Stimulated activated CD4-positive, alpha-beta T cell treated with anti-CD3 and anti-CD28 coated beads, Interleukin-15, amount 100 ng/mL, for 1 hour (primary cell): ENCODE data around the gene TCF12.

Source experiments
- DNase-seq, 2 donors: peaks; one replicate each; pipeline ENCODE4 v3.0.0-alpha.2; 2020; ENCODE audit warnings: low read depth in 1 of 2, low spot score in 1 of 2

TCF12 gene

DNA sequence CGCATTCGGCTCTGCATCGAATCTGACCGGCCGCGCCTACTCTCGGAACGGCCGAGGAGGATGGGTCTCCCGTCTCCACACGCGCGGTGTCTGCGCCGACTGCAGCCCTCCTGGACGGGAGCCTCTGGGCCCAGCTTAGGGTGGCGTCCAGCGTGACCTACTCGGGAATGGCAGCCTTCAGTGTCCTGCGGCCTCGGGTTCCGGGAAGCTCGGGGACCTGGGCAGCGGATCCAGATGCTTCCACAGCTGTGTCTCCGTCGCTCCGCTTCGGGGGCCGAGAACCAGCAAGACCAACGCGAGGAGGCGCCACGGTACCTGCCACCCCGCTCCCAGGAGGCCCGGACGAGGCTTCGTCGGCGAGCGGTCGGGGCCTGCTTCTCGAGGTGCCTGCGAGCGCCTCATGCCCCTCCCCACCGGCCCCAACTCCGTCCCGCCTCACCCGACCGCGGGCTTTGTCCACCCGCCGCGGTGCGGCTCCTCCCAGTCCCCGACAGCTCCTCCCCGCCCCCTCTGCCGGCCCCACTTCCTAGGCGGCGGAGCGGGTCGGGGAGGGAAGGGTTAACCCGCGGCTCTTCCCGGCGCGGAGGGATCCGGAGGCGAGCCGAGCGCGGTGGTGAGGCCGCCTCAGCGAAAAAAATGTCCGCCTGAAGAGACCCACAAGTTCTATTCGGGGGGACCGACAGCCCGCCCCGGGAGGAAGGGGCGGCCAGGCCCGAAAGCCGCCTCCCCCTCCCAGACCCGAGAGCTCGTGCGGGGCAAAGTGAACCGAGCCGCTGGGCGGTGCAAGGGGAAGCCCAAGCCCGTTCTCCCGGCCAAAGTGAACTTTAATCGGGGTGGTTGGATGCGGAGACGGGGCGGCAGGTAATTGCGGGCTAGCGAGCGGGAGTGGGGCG lies at the start of gene TCF12:
TSS of gene TCF12 (plus strand) at position 599 of the 893 bp plus-strand sequence. CDS start 1,270 bp downstream, outside the sequence.
- peak; percentile 78 to 88 for DNase-seq

DNA sequence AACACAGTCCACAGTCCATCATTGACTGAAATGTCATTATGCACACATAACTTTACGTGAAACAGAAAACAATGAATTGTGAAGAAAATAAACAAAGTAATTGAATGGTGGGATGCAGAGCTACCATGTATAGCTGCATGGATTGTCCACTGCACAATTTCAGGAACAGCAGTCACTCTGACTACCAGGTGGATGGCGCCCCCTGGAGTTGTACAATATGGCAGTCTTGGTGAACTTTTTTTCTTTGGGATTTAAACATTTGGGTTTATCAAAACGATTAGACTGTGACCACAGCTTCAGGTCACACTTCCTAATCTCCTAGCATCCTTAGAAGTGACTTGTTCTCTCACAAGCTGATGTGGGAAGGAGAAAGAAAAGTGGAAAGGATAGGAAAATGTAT lies 48.9 kb upstream of the TCF12 start:
- DNase-seq = no peak

DNA sequence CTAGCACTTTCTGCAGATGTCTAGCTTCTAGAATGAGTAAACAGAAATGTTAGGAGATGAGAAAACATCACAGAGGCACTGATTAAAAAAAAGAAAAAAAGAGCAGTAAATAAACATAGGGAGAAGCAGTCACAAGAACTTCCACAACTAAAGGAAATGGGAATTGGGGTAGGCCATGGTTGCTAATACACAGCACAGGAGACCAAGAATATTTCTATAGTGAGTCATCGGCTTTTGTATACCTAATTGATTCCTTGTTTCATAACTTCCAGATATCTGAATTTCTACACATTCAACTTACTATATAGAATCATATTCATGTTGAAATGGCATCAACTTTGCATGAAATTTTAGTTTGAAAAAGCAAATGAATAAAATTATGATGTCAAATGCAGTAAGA lies 47.3 kb upstream of the TCF12 start:
- DNase-seq = no peak

DNA sequence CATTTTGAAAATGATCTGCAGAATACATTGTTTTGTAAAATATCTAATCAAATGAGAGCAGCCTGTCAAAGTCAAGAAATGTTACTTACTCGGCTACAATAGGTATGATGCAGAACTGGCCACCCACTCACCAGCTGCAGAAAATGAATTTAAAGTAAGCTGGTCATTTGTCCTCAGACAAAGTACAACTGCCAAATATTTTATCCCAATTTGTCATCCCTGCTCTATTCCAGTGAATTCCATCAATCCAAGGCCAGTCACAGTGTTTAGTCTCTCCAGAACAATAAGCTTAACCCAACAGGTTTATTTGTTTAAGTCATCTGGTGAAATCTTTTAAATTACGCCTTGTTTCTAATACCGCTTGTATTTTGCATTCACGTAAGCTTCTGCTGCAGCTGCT lies 46.6 kb upstream of the TCF12 start:
- no peak for DNase-seq

DNA sequence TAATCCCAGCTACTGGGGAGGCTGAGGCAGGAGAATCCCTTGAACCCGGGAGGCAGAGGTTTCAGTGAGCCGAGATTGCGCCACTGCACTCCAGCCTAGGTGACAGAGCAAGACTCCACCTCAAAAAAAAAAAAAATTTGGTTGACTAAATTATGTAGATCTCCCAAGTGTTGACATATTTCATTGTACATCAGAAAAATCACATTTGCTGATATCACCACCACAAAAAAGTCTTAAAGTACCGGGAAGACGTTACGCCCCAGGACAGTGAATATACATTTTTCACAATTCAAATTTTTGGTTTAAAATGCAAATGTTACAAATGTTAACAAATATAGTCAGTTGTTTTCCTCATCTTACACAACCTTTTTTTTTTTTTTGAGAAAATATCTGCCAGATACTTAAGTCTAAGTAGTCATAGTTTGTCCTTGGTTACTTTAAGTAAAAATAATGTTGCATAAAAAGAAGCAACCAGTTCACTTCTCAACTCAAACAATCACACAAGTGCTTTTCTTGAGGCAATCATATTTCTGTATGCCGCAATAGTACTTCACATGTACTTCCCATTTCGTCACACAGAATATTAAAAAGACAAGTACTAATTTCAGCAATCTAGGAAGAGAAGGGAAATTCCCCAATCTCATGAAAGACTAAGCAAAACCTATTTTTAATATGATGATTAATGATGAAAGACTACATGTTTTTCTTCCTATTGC lies 41.0 kb upstream of the TCF12 start:
- no peak for DNase-seq

DNA sequence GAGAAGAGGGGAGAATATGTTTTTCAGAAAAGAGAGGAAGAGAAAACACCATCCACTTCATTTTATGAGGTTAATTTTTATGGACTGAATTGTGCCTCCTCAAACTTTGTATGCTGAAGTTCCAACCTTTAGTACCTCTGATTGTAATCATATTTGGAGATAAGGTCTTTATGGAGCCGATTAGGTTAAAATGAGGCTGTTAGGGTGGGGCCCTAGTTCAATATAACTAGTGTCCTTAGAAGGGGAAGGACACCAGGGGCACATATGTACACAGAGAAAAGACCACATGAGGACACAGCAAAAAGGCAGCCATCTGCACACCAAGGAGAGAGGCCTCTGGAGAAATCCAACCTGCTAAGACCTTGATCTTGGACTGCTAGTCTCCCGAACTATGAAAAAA lies 38.9 kb upstream of the TCF12 start:
- DNase-seq = no peak

DNA sequence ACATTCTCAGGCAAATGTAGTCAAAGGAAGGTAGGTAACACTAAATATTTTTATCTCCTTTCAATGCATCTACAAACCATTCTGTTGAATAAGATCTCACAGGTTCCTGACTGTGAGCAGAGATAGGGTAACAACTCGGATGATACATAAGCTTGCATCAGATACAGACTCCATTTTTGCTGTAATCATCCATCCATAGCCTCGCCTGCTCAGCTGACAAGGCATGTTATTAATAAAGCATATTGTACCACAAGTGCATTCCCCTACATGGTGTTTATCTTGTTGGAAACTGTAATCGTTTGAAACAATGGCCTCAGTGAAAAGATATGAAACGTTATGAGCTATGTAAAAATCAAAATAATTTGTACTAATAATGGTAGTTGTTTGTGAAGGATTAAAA lies 35.4 kb upstream of the TCF12 start:
- no peak for DNase-seq

DNA sequence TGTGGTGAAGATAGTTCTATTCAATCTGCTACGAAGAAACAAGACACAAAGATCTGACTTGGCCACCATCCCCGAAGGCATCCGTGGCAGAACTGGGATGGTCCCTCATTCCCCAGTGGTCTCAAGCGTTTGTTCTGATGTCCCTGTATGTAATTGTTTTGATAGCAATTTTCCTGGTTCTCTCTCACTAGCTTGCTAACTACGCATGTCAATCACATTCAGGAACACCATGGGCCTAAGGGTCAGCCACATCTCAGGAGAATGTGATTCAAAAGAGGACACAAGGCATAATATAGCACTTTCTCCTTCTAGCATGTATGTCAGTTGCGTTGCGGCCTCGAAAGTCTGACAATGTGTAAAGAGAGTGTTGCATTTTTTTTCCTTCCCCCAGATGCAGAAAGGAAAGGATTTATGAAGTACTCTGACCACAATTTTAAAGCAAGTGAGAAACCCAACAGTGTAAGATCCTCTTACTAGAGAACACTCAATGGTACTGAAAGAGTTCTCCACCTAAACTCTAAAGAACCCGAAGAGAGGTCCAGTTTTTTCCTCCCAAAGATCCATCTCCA lies 32.0 kb upstream of the TCF12 start:
- no peak for DNase-seq

DNA sequence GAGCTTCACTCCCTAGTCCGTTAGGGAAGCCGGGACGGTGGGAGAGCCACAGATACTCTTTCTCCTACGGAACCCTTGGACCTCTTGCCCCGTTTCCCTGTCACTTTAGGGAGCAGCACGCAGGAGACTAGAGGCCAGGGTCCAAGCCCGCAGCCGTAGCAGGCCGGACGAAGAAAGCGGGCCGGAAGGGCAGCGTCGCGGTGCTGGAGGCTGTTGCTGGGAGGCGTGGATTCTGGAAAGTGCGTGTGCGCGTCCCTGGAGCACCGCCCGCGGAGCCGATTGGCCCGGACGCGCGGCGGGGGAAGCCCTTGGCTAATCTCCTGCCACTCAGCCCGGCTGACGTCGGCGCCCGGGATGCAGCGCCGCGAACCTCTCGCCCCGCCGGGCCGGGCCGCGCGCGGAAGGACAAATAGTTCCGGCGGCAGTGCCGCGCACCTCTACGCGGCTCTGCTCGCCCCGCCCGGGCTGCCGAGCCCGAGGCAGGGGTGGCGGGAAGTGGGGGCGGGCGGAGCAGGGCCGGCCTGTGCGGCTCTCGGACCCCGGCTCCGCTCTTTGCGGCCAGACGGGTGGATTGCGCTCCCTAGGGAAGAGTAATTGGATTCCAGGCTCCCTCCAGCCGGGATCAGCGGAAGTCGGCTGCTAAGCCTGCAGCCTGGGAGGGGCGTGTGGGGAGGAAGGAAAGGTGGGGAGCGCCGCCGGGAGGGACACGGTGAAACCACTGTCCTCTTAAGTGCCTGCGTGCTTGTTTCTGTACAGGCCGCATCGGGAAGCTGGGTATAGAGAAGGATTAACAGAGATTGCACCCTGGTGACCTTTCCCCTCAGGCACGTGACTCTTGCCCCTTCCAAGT lies 31.3 kb upstream of the TCF12 start:
- peak; percentile 63 to 75 for DNase-seq

DNA sequence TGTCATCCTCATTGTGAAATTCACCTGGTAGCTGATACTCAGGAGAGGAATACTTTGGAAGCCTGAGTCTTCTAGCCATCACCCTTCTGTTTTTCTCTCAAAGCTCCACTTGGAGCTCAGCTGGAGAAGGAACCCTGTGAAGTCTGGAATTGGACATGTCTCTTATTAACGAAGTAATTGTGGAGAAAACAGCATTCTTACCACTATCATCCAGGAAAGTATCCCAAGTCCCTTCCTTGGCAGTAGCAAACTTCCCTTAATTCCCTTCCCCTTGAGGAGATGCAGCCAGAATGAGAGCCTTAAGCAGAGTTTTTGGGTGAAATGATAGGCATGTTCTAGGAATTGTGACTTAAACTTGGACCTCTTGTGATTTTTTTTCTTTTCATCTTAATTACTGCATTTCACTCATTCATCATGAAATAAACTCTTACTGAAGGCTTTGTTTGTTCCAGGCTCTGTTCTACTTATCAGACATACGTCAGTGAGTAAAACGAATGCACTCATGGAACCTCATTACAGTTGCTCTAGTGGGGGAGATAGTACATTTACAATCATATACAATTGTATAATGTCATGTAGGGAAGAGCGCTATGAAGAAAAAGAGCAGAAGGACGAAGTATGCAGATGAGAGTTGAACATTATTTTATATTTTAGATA lies 30.5 kb upstream of the TCF12 start:
- no peak for DNase-seq

DNA sequence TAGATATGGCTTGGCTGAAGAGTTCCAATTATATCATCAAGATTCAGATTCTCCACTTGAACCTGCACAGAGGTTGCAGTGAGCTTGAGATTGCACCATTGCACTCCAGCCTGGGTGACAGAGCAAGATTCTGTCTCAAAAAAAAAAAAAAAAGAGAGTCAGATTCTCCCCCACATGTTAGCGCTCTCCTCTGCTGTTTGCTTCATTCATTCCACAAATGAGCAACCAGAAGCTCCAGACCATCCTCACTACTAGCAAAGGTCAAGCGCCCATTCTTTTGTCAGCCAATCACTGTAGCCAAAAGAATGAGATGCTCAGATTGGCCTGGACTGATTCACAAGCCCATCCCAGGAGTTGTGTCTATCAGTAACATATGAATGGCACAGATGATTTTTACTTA lies 28.4 kb upstream of the TCF12 start:
- DNase-seq = no peak

DNA sequence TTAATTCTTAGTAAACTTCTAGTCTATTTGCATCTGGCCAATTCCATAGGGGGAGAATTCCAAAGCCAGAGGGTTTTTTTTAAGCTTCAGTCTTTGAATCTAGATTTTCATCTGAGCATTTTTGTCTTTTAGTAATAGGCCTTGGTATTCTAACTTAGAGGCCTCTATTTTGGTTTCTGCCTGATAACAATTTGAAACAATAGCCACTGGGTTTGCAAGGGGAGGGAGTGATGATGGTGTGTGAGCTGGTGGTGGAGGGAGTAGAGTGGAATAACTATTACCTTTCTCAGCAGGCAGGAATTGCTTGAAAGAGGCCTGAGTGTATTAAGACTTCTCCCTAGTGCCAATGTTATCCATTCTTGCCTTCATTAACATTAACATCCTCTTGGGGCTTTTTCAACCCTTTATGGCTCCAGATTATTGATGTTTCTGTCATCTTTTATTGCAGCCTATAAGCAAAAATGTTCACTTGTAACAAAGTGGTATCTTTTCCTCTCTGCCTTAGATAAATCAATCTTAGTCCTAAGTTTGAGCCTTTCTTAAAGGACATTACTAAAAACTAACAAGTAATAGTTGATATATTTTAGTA lies 26.5 kb upstream of the TCF12 start:
- DNase-seq = no peak

DNA sequence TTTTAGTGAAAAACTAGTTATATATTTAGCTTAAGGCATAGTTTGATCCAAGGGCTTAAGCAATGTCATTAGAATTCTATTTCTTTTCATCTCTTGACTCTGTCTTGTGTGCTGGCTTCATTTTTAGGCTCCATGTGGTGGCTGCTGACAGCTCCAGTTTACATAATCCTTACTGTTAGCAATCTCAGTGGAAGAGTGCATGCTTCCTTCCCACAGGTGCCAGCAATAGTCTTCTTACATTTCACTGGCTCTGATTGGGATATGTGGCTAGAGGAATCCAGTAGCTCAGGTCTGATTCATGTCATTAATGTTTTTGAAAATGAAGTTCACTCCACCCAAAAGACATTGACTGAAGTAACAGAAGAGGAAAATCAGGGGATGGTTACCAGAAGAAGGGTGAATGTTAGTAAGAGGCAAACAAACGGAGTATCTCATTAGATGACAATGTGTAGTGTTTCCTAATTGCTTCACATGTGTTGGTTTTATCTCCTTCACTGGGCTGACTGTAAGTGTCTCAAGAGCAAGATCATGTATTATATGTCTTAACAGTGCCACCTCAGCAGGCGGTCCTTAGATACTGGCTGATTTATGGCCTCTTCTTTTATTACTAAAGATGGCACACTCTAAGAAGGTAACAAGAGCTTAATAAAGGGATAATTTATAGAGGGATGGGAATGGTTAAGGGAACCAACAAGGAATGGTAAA lies 25.6 kb upstream of the TCF12 start:
- no peak for DNase-seq

DNA sequence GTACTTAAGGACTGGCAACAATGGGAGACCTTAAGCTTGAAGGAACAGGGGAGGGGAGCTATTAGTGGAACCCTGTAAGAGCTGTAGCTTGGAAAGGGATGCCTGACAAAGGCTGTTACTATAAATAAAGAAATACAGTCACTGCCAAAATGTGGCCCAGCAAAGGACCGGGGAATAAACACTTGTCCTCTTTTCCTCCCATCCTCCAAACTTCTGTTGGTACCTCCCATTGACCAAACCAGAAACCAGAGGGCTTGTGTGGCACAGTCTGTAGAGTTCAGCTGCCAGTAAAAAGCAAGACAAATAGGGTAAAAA lies 25.1 kb upstream of the TCF12 start:
- DNase-seq = no peak

DNA sequence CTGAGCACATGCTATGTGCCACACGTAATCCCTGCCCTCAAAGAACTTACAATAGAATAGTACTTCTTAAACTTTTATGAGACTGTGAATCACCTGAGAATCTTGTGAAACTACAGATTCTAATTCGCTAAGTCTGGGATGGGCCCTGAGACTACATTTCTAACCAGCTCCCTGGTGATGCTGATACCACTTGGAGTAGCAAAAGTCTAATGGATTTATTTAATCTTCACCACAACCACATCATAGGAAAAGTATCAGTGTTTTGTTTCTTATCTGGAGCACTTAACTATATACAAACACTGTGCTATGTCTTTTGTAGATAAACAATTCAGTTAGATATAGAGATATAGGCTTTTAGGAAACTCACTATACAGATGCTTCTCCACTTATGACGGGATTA lies 23.8 kb upstream of the TCF12 start:
- DNase-seq = no peak

DNA sequence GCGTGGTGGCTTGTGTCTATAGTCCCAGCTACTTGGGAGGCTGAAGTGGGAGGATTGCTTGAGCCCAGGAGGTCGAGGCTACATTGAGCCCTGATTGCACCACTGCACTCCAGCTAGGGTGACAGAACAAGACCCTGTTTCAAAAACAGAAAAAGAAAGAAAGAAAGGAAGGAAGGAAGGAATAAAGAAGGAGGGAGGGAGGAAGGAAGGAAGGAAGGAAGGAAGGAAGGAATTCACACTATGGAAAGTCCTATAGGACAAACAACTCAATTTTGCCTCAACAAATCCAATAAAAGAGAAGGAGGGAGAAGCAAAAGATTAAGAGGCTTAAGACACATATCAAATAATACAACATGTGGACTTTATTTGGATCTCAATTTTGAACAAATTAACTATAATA lies 16.5 kb upstream of the TCF12 start:
- no peak for DNase-seq

DNA sequence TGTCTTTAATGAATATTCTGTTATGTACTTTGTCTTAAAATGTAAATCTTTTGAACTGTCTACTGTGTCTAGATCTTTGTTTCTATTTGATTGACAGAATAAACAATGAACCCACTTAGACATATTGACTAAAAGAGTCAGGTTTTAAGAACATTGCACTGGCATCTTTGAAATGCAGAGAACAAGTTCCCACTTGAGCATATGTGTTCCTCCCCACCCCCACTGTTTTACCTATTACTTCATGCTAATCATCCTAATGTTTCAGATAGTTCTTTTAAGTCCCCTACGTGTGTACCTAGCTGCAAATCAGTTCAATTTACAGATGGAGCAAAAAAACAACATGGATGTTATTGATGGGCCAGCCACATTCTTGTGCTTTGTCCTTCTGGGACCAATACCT lies 11.7 kb upstream of the TCF12 start:
- DNase-seq = no peak

DNA sequence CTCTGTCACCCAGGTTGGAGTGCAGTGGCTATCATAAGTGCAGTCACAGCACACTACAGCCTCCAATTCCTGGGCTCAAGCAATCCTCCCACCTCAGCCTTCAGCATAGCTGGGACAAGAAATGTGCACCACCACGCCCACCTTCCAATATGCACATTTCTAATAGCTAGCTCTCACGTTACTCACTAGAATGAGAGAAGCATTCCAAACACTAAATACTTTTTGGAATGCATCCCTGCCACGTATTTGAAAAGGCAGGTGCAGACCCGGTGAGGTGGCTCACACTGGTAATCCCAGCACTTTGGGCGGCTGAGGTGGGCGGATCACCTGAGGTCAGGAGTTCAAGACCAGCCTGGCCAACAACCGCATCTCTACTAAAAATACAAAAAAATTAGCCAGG lies 7.6 kb upstream of the TCF12 start:
- no peak for DNase-seq

DNA sequence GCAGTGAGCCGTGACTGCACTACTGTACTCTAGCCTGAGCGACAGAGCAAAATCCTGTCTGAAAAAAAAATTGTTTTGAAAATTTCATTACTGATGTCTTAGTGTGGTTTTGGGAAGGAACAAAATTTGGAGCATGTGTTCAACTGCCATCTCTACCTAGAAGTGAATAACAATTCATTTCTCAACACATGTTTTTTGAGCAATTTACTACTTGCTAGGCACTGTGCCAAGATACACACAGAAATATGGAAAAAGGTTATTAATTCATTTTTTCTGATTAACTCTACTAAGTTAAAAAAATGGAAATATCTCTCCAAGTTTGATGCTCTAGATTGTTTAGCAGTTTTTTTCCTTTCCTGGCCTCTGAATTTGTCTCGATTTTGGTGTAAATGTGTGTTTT lies 5.2 kb upstream of the TCF12 start:
- DNase-seq = no peak

DNA sequence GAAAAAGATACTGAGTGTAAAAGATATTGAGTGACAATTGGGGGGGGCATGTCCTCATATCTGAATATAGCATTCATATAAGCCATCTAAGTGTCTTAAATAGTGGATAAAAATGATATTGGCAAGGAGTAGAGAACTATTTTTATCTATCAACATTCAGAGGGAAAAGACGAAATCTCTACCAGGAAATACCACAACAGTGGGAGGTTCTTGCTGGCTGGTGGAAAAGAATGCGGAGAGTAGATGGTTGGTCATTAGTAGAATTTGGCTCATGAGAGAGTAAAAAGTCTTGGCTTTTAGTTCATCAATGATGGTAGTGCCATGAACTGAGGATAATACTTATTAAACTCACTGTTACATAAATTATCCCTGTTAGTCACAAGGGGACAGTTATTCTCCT lies 4.8 kb upstream of the TCF12 start:
- no peak for DNase-seq
